Smooth muscle cell (in vitro differentiated cells): ENCODE measurements around the gene IL4R. TPM values are rescaled to one million over a fixed set of nuclear protein-coding genes. Genes with fewer than 3 reads are reported as not detected.

Source experiments
- DNase-seq: peaks from one replicate; lab custom pipeline; 2025; ENCODE audit not compliant: unreplicated experiment; lab: John Stamatoyannopoulos, UW
- H2AFZ ChIP-seq: fragments of 200-600 bp; sonication (generic); 2 replicates; pipeline ENCODE4 v1.6.0; 2016; ENCODE audit warnings: antibody characterized with exemption, low read depth, mild to moderate bottlenecking
- H3F3A ChIP-seq: fragments of 200-600 bp; sonication (generic); 2 replicates; pipeline ENCODE4 v1.6.0; 2017; ENCODE audit warnings: antibody characterized with exemption, low read depth
- H3K27ac ChIP-seq: fragments of 200-600 bp; sonication (generic); 2 replicates; pipeline ENCODE4 v1.5.1; 2016; ENCODE audit warnings: low read depth, mild to moderate bottlenecking
- H3K27me3 ChIP-seq: fragments of 200-600 bp; sonication (generic); 2 replicates; pipeline ENCODE4 v1.6.1; 2016; ENCODE audit warnings: low read depth, mild to moderate bottlenecking
- H3K36me3 ChIP-seq: fragments of 200-600 bp; sonication (generic); 2 replicates; pipeline ENCODE4 v1.5.1; 2016; ENCODE audit warnings: low read depth
- H3K4me1 ChIP-seq: fragments of 200-600 bp; sonication (generic); 2 replicates; pipeline ENCODE4 v1.5.1; 2016; ENCODE audit warnings: low read depth
- H3K4me2 ChIP-seq: fragments of 200-600 bp; sonication (generic); 2 replicates; pipeline ENCODE4 v1.6.0; 2016; ENCODE audit warnings: mild to moderate bottlenecking
- H3K4me3 ChIP-seq: fragments of 200-600 bp; sonication (generic); 2 replicates; pipeline ENCODE4 v1.5.1; 2016; ENCODE audit warnings: mild to moderate bottlenecking
- H3K79me2 ChIP-seq: fragments of 200-600 bp; sonication (generic); 2 replicates; pipeline ENCODE4 v1.6.0; 2016; ENCODE audit warnings: low read depth, mild to moderate bottlenecking
- H3K9ac ChIP-seq: fragments of 200-600 bp; sonication (generic); 2 replicates; pipeline ENCODE4 v1.6.0; 2016; ENCODE audit warnings: low read depth
- H3K9me3 ChIP-seq: fragments of 200-600 bp; sonication (generic); replicated peaks from 2 replicates; pipeline ENCODE4 v1.5.1; 2016; ENCODE audit warnings: low read depth
- H4K20me1 ChIP-seq: fragments of 200-600 bp; sonication (generic); 2 replicates; pipeline ENCODE4 v1.6.0; 2016; ENCODE audit warnings: low read depth
- CTCF ChIP-seq: fragments of 200-600 bp; sonication (generic); IDR thresholded peaks from 2 replicates; pipeline ENCODE4 v1.5.1; 2017; ENCODE audit warnings: borderline replicate concordance, mild to moderate bottlenecking, antibody characterized with exemption; ENCODE audit not compliant: insufficient read depth, poor library complexity, severe bottlenecking
- WGBS: methylation state at CpG from one replicate; pipeline ENCODE4 v1.1.7; 2016; ENCODE audit warnings: low lambda C conversion rate; 5-methylcytosine and 5-hydroxymethylcytosine counted together
- polyA plus RNA-seq: library from polyadenylated mRNA; unstranded; fragments of >200 nt; fragmentation: Nextera tagmentation; extraction: Ambion mirVana; gene quantifications from 2 replicates; pipeline ENCODE4 v1.2.1, GENCODE V29; 2016
- total RNA-seq: library from RNA; depleted of rRNA; stranded (reverse); fragments of >200 nt; gene quantifications from 2 replicates; pipeline ENCODE4 v1.2.3, GENCODE V29; 2014

IL4R gene
- total and polyA plus RNA-seq, 2 experiments from 2014 or later: 13.4 to 24.0 TPM

- no peak overlapping the region for H3K9ac ChIP-seq
- no peaks in the 10 kb centered on the region for H4K20me1 ChIP-seq
- H2AFZ ChIP-seq: no peak overlapping the region
- H3K79me2 ChIP-seq: peaks cover 4% of the 10 kb centered on the region
- no peak overlapping the region for H3K4me3 ChIP-seq
- H3K9me3 ChIP-seq: no peaks in the 10 kb centered on the region
- no peaks in the 10 kb centered on the region for H3K27me3 ChIP-seq
- H3F3A ChIP-seq: no peaks in the 10 kb centered on the region
- no peaks in the 10 kb centered on the region for H3K4me1 ChIP-seq
- no peak for DNase-seq
- no peak overlapping the region for H3K27ac ChIP-seq
- TF ChIP-seq CTCF: no peak
- H3K4me2 ChIP-seq: no peak overlapping the region
- 92% methylated on average over 6 of the region's 6 CpGs for WGBS
- no peaks in the 10 kb centered on the region for H3K36me3 ChIP-seq
Observed at GRCh38 chr16:27340654-27341053, 26.9 kb downstream of the IL4R start.

- no peaks in the 10 kb centered on the region for H3F3A ChIP-seq
- no peaks in the 10 kb centered on the region for H3K4me1 ChIP-seq
- H2AFZ ChIP-seq: no peak overlapping the region
- H3K9me3 ChIP-seq: no peaks in the 10 kb centered on the region
- H3K27ac ChIP-seq: no peak overlapping the region
- H3K36me3 ChIP-seq: no peaks in the 10 kb centered on the region
- H3K4me3 ChIP-seq: no peak overlapping the region
- H3K9ac ChIP-seq: no peak overlapping the region
- 96% methylated on average over 9 of the region's 9 CpGs for WGBS
- DNase-seq: no peak
- TF ChIP-seq CTCF: no peak
- H3K79me2 ChIP-seq: peaks cover 4% of the 10 kb centered on the region
- no peaks in the 10 kb centered on the region for H4K20me1 ChIP-seq
- H3K27me3 ChIP-seq: no peaks in the 10 kb centered on the region
- H3K4me2 ChIP-seq: no peak overlapping the region
Observed at GRCh38 chr16:27341549-27341948, 27.8 kb downstream of the IL4R start.

GRCh38 chr16:27341971-27342370 is 28.2 kb downstream of the IL4R start:
- no peaks in the 10 kb centered on the region for H3K4me1 ChIP-seq
- no peaks in the 10 kb centered on the region for H3F3A ChIP-seq
- no peak for DNase-seq
- H3K9me3 ChIP-seq: no peaks in the 10 kb centered on the region
- H3K9ac ChIP-seq: no peak overlapping the region
- no peaks in the 10 kb centered on the region for H3K36me3 ChIP-seq
- no peak overlapping the region for H3K27ac ChIP-seq
- no peak overlapping the region for H3K4me2 ChIP-seq
- H3K79me2 ChIP-seq: peaks cover 4% of the 10 kb centered on the region
- no peak overlapping the region for H3K4me3 ChIP-seq
- no peaks in the 10 kb centered on the region for H3K27me3 ChIP-seq
- H2AFZ ChIP-seq: no peak overlapping the region
- no peaks in the 10 kb centered on the region for H4K20me1 ChIP-seq
- WGBS: 96% methylated on average over 11 of the region's 11 CpGs
- no peak for TF ChIP-seq CTCF

GRCh38 chr16:27344721-27345120 is 30.9 kb downstream of the IL4R start:
- 88% methylated on average over 15 of the region's 15 CpGs for WGBS
- no peaks in the 10 kb centered on the region for H3K4me1 ChIP-seq
- H3K79me2 ChIP-seq: no peaks in the 10 kb centered on the region
- no peak for DNase-seq
- no peaks in the 10 kb centered on the region for H3K27me3 ChIP-seq
- no peak overlapping the region for H3K9ac ChIP-seq
- H3K4me2 ChIP-seq: no peak overlapping the region
- H3F3A ChIP-seq: no peaks in the 10 kb centered on the region
- no peaks in the 10 kb centered on the region for H3K36me3 ChIP-seq
- no peak overlapping the region for H3K27ac ChIP-seq
- TF ChIP-seq CTCF: no peak
- no peaks in the 10 kb centered on the region for H4K20me1 ChIP-seq
- no peaks in the 10 kb centered on the region for H3K9me3 ChIP-seq
- no peak overlapping the region for H3K4me3 ChIP-seq
- H2AFZ ChIP-seq: no peak overlapping the region
